GM23338 (cell line): ENCODE data around the gene KDM1A.

Experiments used
- CREB1 ChIP-seq: fragments of 250-450 bp; sonication (Bioruptor Pico); IDR thresholded peaks from 2 replicates; pipeline ENCODE4 v1.5.0; 2020; ENCODE audit warnings: low read depth, mild to moderate bottlenecking, moderate library complexity
- EZH2 ChIP-seq: fragments of 200-600 bp; sonication (generic); IDR thresholded peaks from one replicate; pipeline ENCODE4 v1.8.0; 2017; ENCODE audit warnings: antibody characterized with exemption, mild to moderate bottlenecking, low read depth; ENCODE audit not compliant: unreplicated experiment
- EZH2phosphoT487 ChIP-seq: fragments of 200-600 bp; sonication (generic); IDR thresholded peaks from one replicate; pipeline ENCODE4 v1.8.1; 2018; ENCODE audit warnings: antibody characterized with exemption; ENCODE audit not compliant: unreplicated experiment
- JUNB ChIP-seq: IDR thresholded peaks from one replicate; pipeline ENCODE4 v1.6.1; 2016; ENCODE audit warnings: antibody characterized with exemption; ENCODE audit not compliant: unreplicated experiment
- NANOG ChIP-seq: IDR thresholded peaks from 2 replicates; pipeline ENCODE4 v1.6.1; 2016; ENCODE audit warnings: antibody characterized with exemption, borderline replicate concordance
- POLR2AphosphoS5 ChIP-seq: IDR thresholded peaks from 2 replicates; pipeline ENCODE4 v1.6.1; 2016; ENCODE audit warnings: antibody characterized with exemption, low read depth
- REST ChIP-seq: IDR thresholded peaks from one replicate; pipeline ENCODE4 v1.6.1; 2018; ENCODE audit warnings: antibody characterized with exemption; ENCODE audit not compliant: unreplicated experiment
- STAT1 ChIP-seq: IDR thresholded peaks from one replicate; pipeline ENCODE4 v1.6.1; 2016; ENCODE audit warnings: antibody characterized with exemption; ENCODE audit not compliant: unreplicated experiment
- ZNF114 ChIP-seq: fragments of 250-450 bp; sonication (Bioruptor Pico); IDR thresholded peaks from 2 replicates; pipeline ENCODE4 v1.5.0; 2020; ENCODE audit warnings: mild to moderate bottlenecking, moderate library complexity
- ZNF331 ChIP-seq: fragments of 250-450 bp; sonication (Bioruptor Pico); IDR thresholded peaks from 2 replicates; pipeline ENCODE4 v1.5.0; 2020; ENCODE audit warnings: low read depth, mild to moderate bottlenecking, moderate library complexity
- TF ChIP-seq, protein P1 (sequence below), 2 experiments: fragments of 200-600 bp in 1 of 2; sonication (generic) in 1 of 2; conservative IDR thresholded peaks; 2 replicates each; pipeline versions ENCODE4 v1.5.1 to v1.6.1; 2016 to 2017; ENCODE audit warnings: antibody characterized with exemption in 2 of 2, low read depth in 2 of 2, mild to moderate bottlenecking in 2 of 2, moderate library complexity in 1 of 2

DNA sequence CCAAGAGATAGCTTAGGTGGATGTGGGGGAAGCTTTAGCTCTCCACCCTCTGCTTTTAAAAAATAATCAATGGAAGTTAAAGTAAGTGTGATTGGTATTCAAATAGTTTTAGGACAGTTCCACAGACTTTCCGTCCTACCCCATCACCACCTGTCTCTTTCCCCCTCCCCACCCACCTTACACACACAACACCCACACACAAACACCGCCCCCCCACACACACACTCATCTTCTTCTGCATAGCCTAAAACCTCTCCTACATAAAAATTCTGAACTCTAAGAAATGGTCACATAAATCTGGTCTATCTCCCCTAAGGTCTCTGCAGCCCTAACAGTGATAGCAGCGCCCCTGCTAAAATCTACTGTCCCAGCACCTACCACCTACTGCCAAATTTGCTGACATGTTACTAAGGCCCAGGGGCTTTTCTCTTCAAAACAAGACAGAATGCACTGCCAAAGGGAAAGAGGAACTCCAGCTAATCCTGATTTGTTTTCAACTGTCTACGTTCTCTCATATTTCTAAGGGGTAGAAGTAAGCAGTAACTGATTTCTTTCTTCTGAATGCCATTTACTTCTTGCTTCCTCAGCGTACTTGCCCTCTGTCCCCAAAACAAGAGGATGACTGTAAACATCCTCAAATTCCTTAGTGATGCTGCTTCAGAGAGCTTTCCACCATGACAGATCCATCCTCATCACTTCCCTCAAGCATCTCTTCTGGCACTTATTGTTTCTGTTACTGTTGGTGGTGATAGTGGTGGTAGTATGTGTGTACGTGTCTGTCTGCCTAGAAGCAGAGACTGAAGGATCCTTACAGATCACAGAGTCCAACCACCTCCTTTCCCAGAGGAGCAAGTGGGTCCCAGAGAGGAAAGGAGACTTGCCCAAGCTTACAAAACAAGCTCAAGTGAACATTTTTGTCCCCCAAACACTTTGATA lies 92.6 kb downstream of the KDM1A start:
- TF ChIP-seq, protein P1, sequence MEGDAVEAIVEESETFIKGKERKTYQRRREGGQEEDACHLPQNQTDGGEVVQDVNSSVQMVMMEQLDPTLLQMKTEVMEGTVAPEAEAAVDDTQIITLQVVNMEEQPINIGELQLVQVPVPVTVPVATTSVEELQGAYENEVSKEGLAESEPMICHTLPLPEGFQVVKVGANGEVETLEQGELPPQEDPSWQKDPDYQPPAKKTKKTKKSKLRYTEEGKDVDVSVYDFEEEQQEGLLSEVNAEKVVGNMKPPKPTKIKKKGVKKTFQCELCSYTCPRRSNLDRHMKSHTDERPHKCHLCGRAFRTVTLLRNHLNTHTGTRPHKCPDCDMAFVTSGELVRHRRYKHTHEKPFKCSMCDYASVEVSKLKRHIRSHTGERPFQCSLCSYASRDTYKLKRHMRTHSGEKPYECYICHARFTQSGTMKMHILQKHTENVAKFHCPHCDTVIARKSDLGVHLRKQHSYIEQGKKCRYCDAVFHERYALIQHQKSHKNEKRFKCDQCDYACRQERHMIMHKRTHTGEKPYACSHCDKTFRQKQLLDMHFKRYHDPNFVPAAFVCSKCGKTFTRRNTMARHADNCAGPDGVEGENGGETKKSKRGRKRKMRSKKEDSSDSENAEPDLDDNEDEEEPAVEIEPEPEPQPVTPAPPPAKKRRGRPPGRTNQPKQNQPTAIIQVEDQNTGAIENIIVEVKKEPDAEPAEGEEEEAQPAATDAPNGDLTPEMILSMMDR (conservative IDR thresholded peaks at IDR 0.05; ENCODE audit: low read depth in 2 of 2), result no peak
- TF ChIP-seq EZH2 (no peak), POLR2AphosphoS5 (no peak), REST (no peak), JUNB (no peak), NANOG (no peak), CREB1 (CRISPR knock-in tag) (no peak), EZH2phosphoT487 (no peak), ZNF114 (no peak), STAT1 (no peak), ZNF331 (CRISPR knock-in tag) (no peak)
